Dermis blood vessel endothelial cell (primary cell): Measurements from ENCODE around the gene CTXND1. TPM values are rescaled to one million over a fixed set of nuclear protein-coding genes. Genes with fewer than 3 reads are reported as not detected.
A peak's percentile ranks its signal among the peaks of the same experiment; 100 is the strongest.
"Not testable (repeated sequence)": the region's sequence is repeated elsewhere in the genome, so short reads cannot be mapped to it uniquely, and the experiment has no call there.

Experiments used
- DNase-seq: peaks from one replicate; pipeline ENCODE4 v3.0.0; 2010
- total RNA-seq: library from RNA; depleted of rRNA; stranded (reverse); fragments of >200 nt; gene quantifications from 2 replicates; pipeline ENCODE4 v1.2.3, GENCODE V29; 2014

CTXND1 gene
- total RNA-seq, result not detected in 2 replicates

GRCh38 chr15:80252121-80252518 lies at the start of gene CTXND1:
TSS of gene CTXND1 (minus strand) at chr15:80252213. CDS start at chr15:80201949, 50,264 bp downstream.
- DNase-seq, result no peak

DNA sequence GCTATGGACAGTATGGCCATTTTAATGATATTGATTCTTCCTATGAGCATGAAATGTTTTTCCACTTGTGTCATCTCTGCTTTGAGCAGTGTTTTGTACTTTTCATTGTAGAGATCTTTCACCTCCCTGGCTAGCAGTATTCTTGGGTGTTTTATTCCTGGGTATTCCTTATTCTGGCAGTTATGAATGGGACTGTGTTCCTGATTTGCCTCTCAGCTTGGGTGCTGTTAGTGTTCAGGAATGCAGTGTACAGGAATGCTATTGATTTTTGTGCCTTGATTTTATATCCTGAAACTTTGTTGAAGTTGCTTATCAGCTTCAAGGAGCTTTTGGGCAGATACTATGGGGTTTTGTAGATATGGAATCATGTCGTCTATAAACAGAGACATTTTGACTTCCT lies 49.5 kb upstream of the CTXND1 start:
- DNase-seq, result no peak

- DNase-seq, result not testable (repeated sequence)
These were observed 43.8 kb upstream of the CTXND1 start for GRCh38 chr15:80295777-80296176.

DNA sequence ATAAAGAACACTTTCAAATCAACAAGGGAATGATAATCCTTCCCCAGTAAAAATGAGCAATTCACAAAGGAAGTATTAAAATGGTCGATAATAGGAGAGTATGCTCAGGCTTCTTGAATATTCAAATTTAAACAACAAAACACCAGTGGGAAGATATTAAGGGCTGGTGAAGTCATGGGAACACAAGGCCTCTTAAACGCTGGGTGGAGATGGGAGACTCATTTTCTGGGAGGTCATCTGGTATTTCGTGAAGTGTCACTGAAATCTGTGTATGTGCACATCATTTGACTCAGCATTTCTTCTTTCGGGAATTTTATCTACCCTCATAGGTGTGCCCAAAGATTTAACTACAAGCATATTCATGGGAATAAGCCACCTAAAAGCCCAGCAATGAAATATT lies 40.1 kb upstream of the CTXND1 start:
- no peak for DNase-seq

DNA sequence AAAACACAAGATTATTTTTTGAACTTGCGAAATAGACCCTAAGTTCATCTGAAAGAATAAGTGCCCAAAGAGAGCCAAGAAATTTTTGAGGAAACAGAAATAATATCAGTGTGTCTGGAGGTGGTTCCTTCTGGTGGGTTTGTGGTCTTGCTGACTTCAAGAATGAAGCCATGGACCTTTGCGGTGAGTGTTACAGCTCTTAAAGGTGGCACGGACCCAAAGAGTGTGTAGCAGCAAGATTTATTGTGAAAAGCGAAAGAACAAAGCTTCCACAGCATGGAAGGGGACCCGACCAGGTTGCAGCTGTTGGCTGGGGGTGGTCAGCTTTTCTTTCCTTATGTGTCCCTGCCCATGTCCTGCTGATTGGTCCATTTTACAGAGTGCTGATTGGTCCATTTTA lies 38.9 kb upstream of the CTXND1 start:
- not testable (repeated sequence) for DNase-seq

GRCh38 chr15:80289528-80290495 lies 37.8 kb upstream of the CTXND1 start:
- no peak for DNase-seq

- no peak for DNase-seq
These were observed 36.1 kb upstream of the CTXND1 start for GRCh38 chr15:80288131-80288530.

GRCh38 chr15:80286055-80286454 lies 34.0 kb upstream of the CTXND1 start:
- no peak for DNase-seq

- DNase-seq, result no peak
These were observed 33.4 kb upstream of the CTXND1 start for GRCh38 chr15:80285379-80285778.

DNA sequence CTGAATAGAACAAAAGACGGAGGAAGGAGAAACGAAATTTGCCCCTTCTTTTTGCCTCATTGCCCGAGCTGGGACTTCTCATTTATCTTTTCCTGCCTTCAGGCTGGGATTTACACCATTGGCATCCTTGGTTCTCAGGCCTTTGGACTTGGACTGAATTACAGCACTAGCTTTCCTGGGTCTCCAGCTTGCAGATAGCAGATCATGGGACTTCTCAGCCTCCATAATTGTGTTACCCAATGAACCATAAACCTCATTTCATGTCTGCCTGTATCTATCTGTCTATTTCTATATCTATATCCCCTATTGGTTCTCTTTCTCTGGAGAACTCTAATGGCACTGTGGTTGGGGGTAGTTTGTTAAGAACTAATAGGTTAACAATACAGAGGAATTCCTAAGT lies 31.5 kb upstream of the CTXND1 start:
- no peak for DNase-seq

DNA sequence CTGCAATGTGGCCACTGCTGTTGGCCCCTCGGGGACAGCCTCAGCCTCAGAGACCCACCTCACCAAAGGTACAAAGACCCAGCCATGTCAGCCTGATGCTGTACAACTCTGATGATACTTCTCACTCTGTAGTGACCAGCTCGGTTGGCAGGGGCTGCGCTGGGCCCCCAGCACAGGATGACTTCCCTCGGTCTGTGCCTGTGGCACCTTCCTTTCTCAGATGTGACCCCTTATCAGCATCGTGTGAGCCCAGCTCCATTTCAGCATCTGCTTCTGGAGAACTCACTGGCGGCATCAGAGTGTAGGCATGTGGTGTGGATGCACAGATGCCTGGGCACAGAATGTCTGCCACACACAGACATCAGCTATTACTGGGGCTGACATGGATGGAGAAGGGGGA lies 25.1 kb upstream of the CTXND1 start:
- no peak for DNase-seq

- no peak for DNase-seq
These were observed 23.9 kb upstream of the CTXND1 start for GRCh38 chr15:80275961-80276360.

- no peak for DNase-seq
These were observed 23.0 kb upstream of the CTXND1 start for GRCh38 chr15:80274996-80275395.

GRCh38 chr15:80274554-80274953 lies 22.5 kb upstream of the CTXND1 start:
- no peak for DNase-seq

DNA sequence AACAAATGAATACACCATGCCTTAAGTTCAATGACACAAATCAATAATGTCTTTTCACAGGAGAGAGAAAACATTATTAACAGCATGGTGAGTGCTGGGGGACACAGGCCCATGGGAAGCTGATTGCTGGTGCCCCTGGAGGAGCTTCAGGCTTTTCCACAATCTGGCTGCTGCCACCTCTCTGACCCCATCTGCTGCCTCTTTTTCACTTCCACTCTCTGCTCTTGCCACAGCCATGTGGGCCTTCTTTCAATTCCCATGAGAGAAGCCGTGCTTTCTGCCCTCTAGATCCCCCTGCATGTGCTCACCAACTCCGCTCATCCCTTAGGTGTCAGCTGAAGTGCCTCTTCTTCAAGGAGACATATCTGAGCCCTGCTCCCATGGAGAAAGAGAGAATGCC lies 21.0 kb upstream of the CTXND1 start:
- DNase-seq, result no peak

DNA sequence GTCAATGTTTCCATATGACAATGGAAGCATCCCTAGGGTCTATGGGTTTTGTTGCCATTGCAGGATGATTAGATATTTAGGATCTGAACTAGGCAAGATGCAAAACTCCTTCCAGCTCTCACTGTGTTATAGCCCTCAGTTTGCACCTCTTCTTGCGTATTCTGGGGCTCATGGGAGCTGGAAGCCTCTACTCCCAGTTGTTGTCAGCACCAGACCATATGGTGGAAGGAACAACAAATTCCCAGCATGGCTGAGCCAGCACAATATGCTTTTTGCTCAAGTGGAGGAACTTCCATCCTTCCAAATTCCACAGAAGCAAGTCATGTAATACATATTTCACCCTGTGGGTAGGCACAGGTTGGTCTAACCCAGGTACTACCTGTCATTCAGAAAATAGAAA lies 18.5 kb upstream of the CTXND1 start:
- DNase-seq, result no peak

GRCh38 chr15:80268101-80268500 lies 16.1 kb upstream of the CTXND1 start:
- DNase-seq, result no peak

DNA sequence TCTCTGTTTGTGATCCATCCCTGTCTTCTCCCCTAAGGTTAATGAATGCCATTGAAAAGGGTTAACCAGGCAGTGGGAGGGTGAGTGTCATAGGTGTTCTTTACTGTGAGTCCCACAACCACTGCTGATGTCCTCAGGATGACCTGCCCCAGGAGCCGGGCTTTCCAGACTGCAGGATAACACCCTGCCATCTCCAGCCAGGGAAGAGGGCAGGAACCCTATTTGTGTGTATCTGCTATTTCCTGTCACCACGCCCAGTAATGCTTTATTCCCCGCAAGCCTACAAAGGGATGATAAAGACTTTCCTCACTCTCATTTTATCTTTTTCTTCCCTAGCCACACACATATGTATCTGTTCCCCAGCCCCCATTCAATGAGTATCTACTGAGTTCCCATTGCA lies 15.6 kb upstream of the CTXND1 start:
- no peak for DNase-seq

DNA sequence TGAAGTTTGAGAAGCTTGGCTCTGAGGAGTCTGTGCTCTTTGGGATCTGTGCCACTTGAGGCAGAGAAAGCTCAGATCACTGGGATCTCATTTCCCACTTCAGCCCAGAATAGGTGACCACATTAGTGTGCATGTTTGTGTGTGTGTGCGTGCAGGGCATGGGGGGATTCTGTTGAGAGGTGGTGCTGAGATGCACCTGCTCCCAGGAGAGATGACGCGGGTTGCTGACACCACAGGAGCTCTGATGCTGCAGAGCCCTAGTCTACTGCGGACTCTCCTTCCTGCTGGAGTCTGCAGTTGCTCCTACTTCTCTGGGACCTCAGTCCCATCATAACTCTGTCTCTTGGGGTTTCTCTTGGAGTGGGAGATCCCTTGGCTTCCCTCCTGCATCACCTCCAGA lies 14.7 kb upstream of the CTXND1 start:
- DNase-seq, result no peak

- no peak for DNase-seq
These were observed 14.1 kb upstream of the CTXND1 start for GRCh38 chr15:80266113-80266512.

DNA sequence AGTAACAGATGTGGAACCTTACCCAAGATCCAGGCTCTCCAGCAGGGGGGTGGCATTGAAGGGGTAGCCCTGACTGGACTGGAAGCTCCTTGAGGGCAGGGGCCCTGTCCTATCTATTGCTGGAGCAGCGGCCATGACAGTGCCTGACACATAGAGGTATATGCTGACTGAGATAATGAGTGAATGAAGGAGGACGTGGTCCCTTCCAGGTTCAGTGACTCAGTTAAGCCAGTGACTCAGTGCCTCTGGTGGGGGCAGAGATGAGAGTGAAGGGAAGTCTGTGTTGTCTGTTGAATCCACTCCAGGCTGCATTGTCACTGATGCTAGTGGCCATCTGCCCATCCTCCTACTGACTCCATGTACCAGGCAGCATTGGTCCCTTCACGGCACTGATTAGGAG lies 13.0 kb upstream of the CTXND1 start:
- no peak for DNase-seq

DNA sequence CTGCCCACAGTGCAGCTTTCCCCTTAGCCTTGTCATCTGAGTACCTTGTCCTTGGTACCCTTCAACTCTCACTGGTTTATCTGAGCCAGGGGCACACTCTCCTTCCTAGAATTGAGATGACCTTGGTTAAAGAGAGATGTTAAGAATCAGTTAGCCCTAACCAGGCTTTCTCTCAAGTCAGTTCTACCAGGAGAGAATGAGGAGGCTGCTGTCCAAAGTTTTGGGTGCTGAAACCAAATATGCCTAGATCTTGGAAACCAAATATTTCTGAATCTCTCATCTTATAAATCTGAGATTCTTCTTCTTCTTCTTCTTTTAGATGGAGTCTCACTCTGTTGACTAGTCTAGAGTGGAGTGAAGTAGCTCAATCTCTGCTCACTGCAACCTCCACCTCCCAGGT lies 12.0 kb upstream of the CTXND1 start:
- DNase-seq, result peak; percentile 8

- DNase-seq, result no peak
These were observed 8.5 kb upstream of the CTXND1 start for GRCh38 chr15:80260551-80260950.

- no peak for DNase-seq
These were observed 8.0 kb upstream of the CTXND1 start for GRCh38 chr15:80259942-80260510.
